Left lung (tissue), 14 donors: ENCODE measurements around the gene FGF12. TPM values are rescaled to one million over a fixed set of nuclear protein-coding genes. Genes with fewer than 3 reads are reported as not detected.
A peak's percentile ranks its signal among the peaks of the same experiment; 100 is the strongest.
"Not testable (repeated sequence)": the region's sequence is repeated elsewhere in the genome, so short reads cannot be mapped to it uniquely, and the experiment has no call there.

ENCODE experiments used
- ATAC-seq: fragments of 200-7000 bp; cut with Tn5 transposase; one replicate; pipeline ENCODE4 v1.9.1; 2020; ENCODE audit warnings: moderate library complexity
- DNase-seq, 4 donors: peaks; one replicate each; pipeline ENCODE4 v3.0.0-alpha.2; 2013 to 2020
- H3K27ac ChIP-seq, 2 donors: fragments of 200-600 bp; sonication (generic) in 1 of 2; one replicate each; pipeline versions ENCODE4 v1.5.0 to v1.8.0; 2020 to 2021
- H3K27me3 ChIP-seq, 2 donors: fragments of 200-600 bp; sonication (generic) in 1 of 2; one replicate each; pipeline versions ENCODE4 v1.5.0 to v1.8.0; 2020 to 2021
- H3K36me3 ChIP-seq, 2 donors: fragments of 200-600 bp; sonication (generic) in 1 of 2; one replicate each; pipeline versions ENCODE4 v1.5.0 to v1.8.0; 2020 to 2021
- H3K4me1 ChIP-seq, 2 donors: fragments of 200-600 bp; one replicate each; pipeline ENCODE4 v1.8.0; 2021
- H3K4me3 ChIP-seq, 2 donors: fragments of 200-600 bp; sonication (generic) in 1 of 2; one replicate each; pipeline versions ENCODE4 v1.5.0 to v1.8.0; 2020 to 2021; ENCODE audit warnings: mild to moderate bottlenecking in 1 of 2
- H3K9me3 ChIP-seq, 2 donors: fragments of 200-600 bp; sonication (generic) in 1 of 2; one replicate each; pipeline versions ENCODE4 v1.5.0 to v1.8.0; 2020 to 2021
- intact Hi-C, 2 donors: fragments of 100-400 bp; cut with DNase I; formaldehyde crosslinking; loops; one replicate each; pipeline versions ENCODE4 v1.11.2 to v1.14.2; 2022
- long read RNA-seq, 12 donors: library from polyadenylated mRNA in 2 of 12; unstranded in 2 of 12; transcript quantifications; one replicate each; pipeline ENCODE4 v2.0.0 and lab custom pipeline, GENCODE V29; 2019 to 2026
- polyA plus RNA-seq, 6 donors: library from polyadenylated mRNA; unstranded; fragments of 120-200 nt; gene quantifications; one replicate each; pipeline ENCODE4 v1.2.1, GENCODE V29; 2013; ENCODE audit not compliant: insufficient read length in 6 of 6
- total RNA-seq, 2 donors: library from RNA; stranded (reverse); fragmentation: NEBNext Ultra II Directional; extraction: Animal tissue kit (Norgen Biotek cat#: 25700); gene quantifications; one replicate each; pipeline ENCODE4 v1.2.1, GENCODE V29; 2021
- TF ChIP-seq, protein P1 (sequence below), 2 donors: fragments of 200-600 bp; sonication (generic) in 1 of 2; IDR thresholded peaks; one replicate each; pipeline versions ENCODE4 v1.5.0 to v1.8.0; 2021; ENCODE audit warnings: antibody characterized with exemption in 2 of 2
- donor health status: DM: no; HTN: yes; CAD: no.
- donor health status: DM: no; HTN: no; CAD: no.

FGF12 gene
- 1 to 10 TPM; 1.0 to 3.6 TPM for total RNA-seq
- 10 to 100 TPM in 1 of 6 donors, 1 to 10 TPM in 5; 2.6 to 10.2 (median 6.3) TPM for polyA plus RNA-seq
- long read RNA-seq, donor 1, result 0 reads
- long read RNA-seq, donor 2, result 0 reads
- long read RNA-seq, donor 3, result 0 reads
- long read RNA-seq, donor 4, result 0 reads
- long read RNA-seq, donor 5, partial matches to known transcripts, result 0 of 1 reads
- long read RNA-seq, donor 5, other reads (novel, unspliced or antisense), result 0 of 1 reads
- long read RNA-seq, donor 6, partial matches to known transcripts, result 0 of 2 reads
- long read RNA-seq, donor 6, other reads (novel, unspliced or antisense), result 0 of 2 reads
- long read RNA-seq, donor 7, result 0 reads
- long read RNA-seq, donor 8, result 0 reads
- long read RNA-seq, donor 9, result 0 reads
- long read RNA-seq, donor 10, result 0 reads
- long read RNA-seq, donor 11, transcript FGF12-207 (5 exons, 3,058 nt), result major isoform, 5 of 34 reads
- long read RNA-seq, donor 11, partial matches to known transcripts, result 29 of 34 reads
- long read RNA-seq, donor 11, other reads (novel, unspliced or antisense), result 0 of 34 reads
- long read RNA-seq, donor 12, partial matches to known transcripts, result 0 of 1 reads
- long read RNA-seq, donor 12, other reads (novel, unspliced or antisense), result 0 of 1 reads

DNA sequence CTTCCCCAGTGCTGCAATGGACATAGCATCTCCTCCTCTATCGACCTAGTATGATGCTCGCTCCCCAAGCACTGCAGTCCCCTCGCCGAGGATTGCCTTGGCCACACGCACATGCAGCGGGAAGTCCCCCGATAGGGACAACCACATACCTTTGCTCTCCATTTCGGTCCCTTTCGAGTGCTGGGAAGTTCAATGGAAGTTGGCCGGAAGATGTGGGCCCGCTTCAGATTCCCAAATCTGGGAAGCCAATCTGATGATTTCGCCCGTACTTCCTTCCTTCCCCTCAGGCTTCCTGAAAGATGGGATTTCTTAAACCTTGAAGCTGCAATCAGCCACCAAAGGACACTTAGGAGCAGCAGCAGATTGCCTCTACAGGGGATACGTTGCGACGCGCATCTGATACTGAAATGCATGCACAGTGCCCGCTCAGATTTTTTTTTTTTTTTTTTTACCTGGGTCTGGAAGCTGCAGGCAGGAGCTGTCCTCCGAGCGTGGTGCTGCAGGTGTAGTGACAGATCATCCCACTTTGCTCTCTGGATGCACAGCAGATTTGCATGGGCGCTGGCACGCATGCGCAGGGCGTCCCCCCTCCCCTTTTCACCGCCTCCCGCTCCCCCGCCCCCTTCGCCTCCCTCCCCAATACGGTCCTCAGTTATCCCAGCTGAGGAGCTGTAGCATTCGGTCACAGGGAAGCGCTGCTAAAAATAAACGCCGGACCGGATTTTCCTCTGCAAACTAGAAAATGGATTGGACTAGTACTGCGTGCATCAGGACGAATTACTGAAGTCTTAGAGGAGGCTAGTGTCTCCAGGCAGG, at the start of gene FGF12:
Gene FGF12, minus strand, starts transcription at position 510 of the 816 bp plus-strand sequence.
- H3K27me3 ChIP-seq, result peaks cover 0 to 22% of the 10 kb centered on the region in 2 donors
- intact Hi-C loops, result no loop called here
- DNase-seq (peak; percentile 23 to 75 (median 48)), ATAC-seq (peak; percentile 66)
- peak within 1 kb of the TSS in 1 of 2 donors; percentile 4 for H3K4me3 ChIP-seq
- TF ChIP-seq, protein P1, sequence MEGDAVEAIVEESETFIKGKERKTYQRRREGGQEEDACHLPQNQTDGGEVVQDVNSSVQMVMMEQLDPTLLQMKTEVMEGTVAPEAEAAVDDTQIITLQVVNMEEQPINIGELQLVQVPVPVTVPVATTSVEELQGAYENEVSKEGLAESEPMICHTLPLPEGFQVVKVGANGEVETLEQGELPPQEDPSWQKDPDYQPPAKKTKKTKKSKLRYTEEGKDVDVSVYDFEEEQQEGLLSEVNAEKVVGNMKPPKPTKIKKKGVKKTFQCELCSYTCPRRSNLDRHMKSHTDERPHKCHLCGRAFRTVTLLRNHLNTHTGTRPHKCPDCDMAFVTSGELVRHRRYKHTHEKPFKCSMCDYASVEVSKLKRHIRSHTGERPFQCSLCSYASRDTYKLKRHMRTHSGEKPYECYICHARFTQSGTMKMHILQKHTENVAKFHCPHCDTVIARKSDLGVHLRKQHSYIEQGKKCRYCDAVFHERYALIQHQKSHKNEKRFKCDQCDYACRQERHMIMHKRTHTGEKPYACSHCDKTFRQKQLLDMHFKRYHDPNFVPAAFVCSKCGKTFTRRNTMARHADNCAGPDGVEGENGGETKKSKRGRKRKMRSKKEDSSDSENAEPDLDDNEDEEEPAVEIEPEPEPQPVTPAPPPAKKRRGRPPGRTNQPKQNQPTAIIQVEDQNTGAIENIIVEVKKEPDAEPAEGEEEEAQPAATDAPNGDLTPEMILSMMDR (IDR thresholded peaks at IDR 0.05), result no peak
- H3K36me3 ChIP-seq, result no peaks in the 10 kb centered on the region
- no peaks in the 10 kb centered on the region for H3K4me1 ChIP-seq
- no peaks in the 10 kb centered on the region for H3K9me3 ChIP-seq
- no peak within 1 kb of the TSS for H3K27ac ChIP-seq

DNA sequence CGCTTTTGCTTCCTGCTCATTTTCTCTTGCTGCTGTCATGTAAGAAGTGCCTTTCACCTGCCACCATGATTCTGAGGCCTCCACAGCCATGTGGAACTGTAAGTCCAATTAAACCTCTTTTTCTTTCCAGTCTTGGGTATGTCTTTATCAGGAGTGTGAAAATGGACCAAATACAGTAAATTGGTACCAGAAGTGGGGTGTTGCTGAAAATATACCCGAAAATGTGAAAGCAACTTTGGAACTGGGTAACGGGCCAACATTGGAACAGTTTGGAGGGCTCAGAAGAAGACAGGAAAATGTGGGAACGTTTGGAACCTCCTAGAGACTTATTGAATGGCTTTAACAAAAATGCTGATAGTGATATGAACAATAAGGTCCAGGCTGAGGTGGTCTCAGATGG, 47.0 kb upstream of the FGF12 start:
- H3K4me1 ChIP-seq, H3K27ac ChIP-seq, H3K27me3 ChIP-seq, ATAC-seq, H3K4me3 ChIP-seq, intact Hi-C loops, H3K36me3 ChIP-seq, DNase-seq: not testable (repeated sequence)
- H3K9me3 ChIP-seq, result peaks cover 0 to 20% of the 10 kb centered on the region in 2 donors

DNA sequence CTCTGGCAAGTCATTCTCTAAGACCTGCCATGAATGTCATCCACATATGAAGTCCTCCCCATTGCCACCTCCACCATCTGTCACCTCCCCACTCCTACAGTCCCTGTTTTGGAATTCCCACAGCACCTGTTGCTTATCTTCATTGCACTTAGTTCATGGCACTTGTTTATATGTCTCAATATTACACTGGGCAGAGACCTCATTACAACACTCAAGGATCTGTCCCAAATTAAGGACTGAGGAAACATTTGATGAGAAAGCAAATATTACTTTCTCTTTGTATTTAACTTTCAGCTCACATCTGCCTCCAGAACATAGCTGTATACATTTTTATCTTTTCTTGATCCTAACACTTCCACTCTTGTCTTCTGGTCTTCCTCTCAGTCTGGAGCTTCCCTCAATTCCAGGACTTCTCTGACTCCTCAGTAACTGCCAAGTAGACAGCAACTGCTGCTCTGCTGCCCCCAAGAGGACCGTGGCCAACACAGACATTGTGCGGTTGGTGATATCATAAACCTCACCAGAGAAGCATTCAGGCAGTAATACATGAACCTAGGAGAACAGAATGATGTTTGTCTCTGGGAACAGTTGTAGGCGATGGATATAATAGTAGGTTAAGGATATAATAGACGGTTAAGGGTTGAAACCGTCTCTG, 45.0 kb upstream of the FGF12 start:
- H3K27ac ChIP-seq, result no peak overlapping the region
- DNase-seq (peak in 1 of 4 donors; percentile 5), ATAC-seq (peak; percentile 70)

DNA sequence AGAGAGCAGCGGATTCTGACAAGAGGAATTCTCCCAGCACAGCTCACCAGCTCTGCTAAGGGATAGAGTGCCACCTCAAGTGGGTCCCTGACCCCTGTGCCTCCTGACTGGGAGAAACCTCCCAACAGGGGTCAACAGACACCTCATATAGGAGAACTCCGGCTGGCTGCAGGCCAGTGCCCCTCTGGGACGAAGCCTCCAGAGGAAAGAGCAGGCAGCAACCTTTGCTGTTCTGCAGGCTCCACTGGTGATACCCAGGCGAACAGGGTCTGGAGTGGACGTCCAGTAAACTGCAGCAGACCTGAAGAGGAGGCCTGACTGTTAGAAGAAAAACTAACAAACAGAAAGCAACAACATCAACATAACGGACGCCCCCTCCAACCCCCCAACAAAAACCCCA, 31.3 kb upstream of the FGF12 start:
- intact Hi-C loops, result no loop called here
- no peaks in the 10 kb centered on the region for H3K4me1 ChIP-seq
- TF ChIP-seq, protein P1 (IDR thresholded peaks at IDR 0.05), result no peak
- H3K4me3 ChIP-seq, result no peak overlapping the region
- no peak overlapping the region for H3K27ac ChIP-seq
- H3K36me3 ChIP-seq, result no peaks in the 10 kb centered on the region
- H3K27me3 ChIP-seq, result no peaks in the 10 kb centered on the region
- H3K9me3 ChIP-seq, result no peaks in the 10 kb centered on the region
- DNase-seq (no peak), ATAC-seq (no peak)

More for the DNA sequence above, 45.0 kb upstream of the FGF12 start:
- Histone ChIP-seq H3K4me3 (no peak overlapping the region), H3K27me3 (no peaks in the 10 kb centered on the region), H3K9me3 (peaks cover 0 to 20% of the 10 kb centered on the region in 2 donors), H3K36me3 (no peaks in the 10 kb centered on the region), H3K4me1 (no peaks in the 10 kb centered on the region)
- intact Hi-C loops, result no loop called here
- TF ChIP-seq, protein P1 (IDR thresholded peaks at IDR 0.05), result no peak

DNA sequence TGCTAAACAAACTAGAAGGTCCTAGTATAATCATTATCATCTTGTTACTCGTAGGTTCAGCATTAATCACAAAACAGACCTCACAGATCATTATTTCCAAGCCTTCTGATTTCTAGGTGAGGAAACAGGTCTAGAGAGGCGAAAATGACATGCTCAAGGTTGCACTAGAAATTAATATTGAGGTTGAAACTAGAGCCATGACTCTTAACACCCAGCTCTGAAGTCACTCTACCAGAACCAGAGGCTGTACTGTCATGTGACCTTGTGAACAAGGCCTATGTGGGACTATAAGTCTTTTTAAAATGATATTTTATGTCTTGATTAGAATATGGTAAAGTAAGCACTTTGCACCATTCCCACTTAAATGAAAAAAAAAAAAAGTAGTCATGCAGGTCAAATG, 23.8 kb upstream of the FGF12 start:
- DNase-seq, result no peak
- H3K9me3 ChIP-seq, result no peaks in the 10 kb centered on the region
- H3K27ac ChIP-seq, result no peak overlapping the region
- intact Hi-C loops, result no loop called here
- no peak for ATAC-seq
- H3K27me3 ChIP-seq, result no peaks in the 10 kb centered on the region
- H3K36me3 ChIP-seq, result no peaks in the 10 kb centered on the region
- H3K4me1 ChIP-seq, result no peaks in the 10 kb centered on the region
- TF ChIP-seq, protein P1 (IDR thresholded peaks at IDR 0.05), result no peak
- H3K4me3 ChIP-seq, result no peak overlapping the region
